ENCODE data around the gene EDEM3.

GRCh38 chr1:184705271-184705670 is 49.4 kb downstream of the EDEM3 start:
- TF ChIP-seq CTCF (conservative IDR thresholded peaks at IDR 0.05 in 1 of 2, IDR thresholded peaks at IDR 0.05 in 1 of 2; ENCODE audit: extremely low read depth in 1 of 2, insufficient read depth in 1 of 2, low read depth in 1 of 2, low read length in 2 of 2) (no peak), EZH2 (IDR thresholded peaks at IDR 0.05; ENCODE audit: borderline replicate concordance, low read length) (no peak)
